ENCODE data around the gene PSMD13. TPM values are rescaled to one million over a fixed set of nuclear protein-coding genes. Genes with fewer than 3 reads are reported as not detected.

PSMD13 gene
- total RNA-seq, 1 experiment from 2014 or later = 179 TPM

- ChIA-PET CTCF (no interaction called here), POLR2A (no interaction called here), RAD21 (ENCODE audit: low non-redundant PET in 1 of 2, low total read pairs in 2 of 2, uncharacterized antibody in 2 of 2, unreplicated experiment in 2 of 2) (no interaction called here)
- no peak overlapping the region for H2AFZ ChIP-seq (ENCODE audit: low read depth, low read length, poor library complexity, severe bottlenecking)
- ATAC-seq (no peak), DNase-seq (ENCODE audit: low read depth, low spot score) (no peak)
- H3K4me2 ChIP-seq (ENCODE audit: low read length) = no peak overlapping the region
- peaks cover 56% of the 10 kb centered on the region for H3K79me2 ChIP-seq (ENCODE audit: insufficient read depth, low read length)
- no peak overlapping the region for H3K27ac ChIP-seq (ENCODE audit: low read depth, low read length)
- H4K20me1 ChIP-seq (ENCODE audit: insufficient read depth) = no peaks in the 10 kb centered on the region
- peaks cover 14 to 20% of the 10 kb centered on the region in 2 experiments for H3K4me1 ChIP-seq (ENCODE audit: control insufficient read depth in 1 of 2, insufficient read depth in 2 of 2, low read length in 2 of 2)
- H3K9ac ChIP-seq (ENCODE audit: low read length) = no peak overlapping the region
- H3K36me3 ChIP-seq (ENCODE audit: control insufficient read depth in 1 of 2, insufficient read depth in 2 of 2, low read length in 2 of 2) = peaks cover 39 to 50% of the 10 kb centered on the region in 2 experiments
- H3K9me3 ChIP-seq (ENCODE audit: control insufficient read depth in 1 of 2, insufficient read depth in 1 of 2, low read depth in 1 of 2, low read length in 2 of 2) = no peaks in the 10 kb centered on the region
- no peak overlapping the region for H3K4me3 ChIP-seq (replicated peaks in 1 of 2; ENCODE audit: low read depth in 1 of 2, low read length in 2 of 2)
- intact Hi-C loops (cut with micrococcal nuclease) = no loop called here
- TF ChIP-seq EGR1 (IDR thresholded peaks at IDR 0.05; ENCODE audit: low read depth) = no peak
- TF ChIP-seq YY1 (IDR thresholded peaks at IDR 0.05; ENCODE audit: extremely low read depth, insufficient replicate concordance, low read depth, low read length) = no peak
- no peak for TF ChIP-seq MAX (IDR thresholded peaks at IDR 0.05)
- no peak for TF ChIP-seq CTCF (IDR thresholded peaks at IDR 0.05 in 2 of 3, conservative IDR thresholded peaks at IDR 0.05 in 1 of 3; ENCODE audit: borderline replicate concordance in 1 of 3, insufficient read depth in 1 of 3, low read depth in 2 of 3, low read length in 2 of 3)
- no peak for TF ChIP-seq ELF1 (IDR thresholded peaks at IDR 0.05; ENCODE audit: borderline replicate concordance, low read depth)
- no peak for TF ChIP-seq POLR2AphosphoS5 (IDR thresholded peaks at IDR 0.05; ENCODE audit: low read depth, low read length)
- no peak for TF ChIP-seq JUND (IDR thresholded peaks at IDR 0.05)
- no peak for TF ChIP-seq FOSL1 (IDR thresholded peaks at IDR 0.05; ENCODE audit: low read depth)
- TF ChIP-seq REST (IDR thresholded peaks at IDR 0.05; ENCODE audit: low read depth) = no peak
- no peak for TF ChIP-seq RAD21 (IDR thresholded peaks at IDR 0.05; ENCODE audit: low read depth)
- TF ChIP-seq EZH2phosphoT487 (IDR thresholded peaks at IDR 0.05; ENCODE audit: borderline replicate concordance) = no peak
- no peak for TF ChIP-seq SRF (IDR thresholded peaks at IDR 0.05; ENCODE audit: low read depth)
- TF ChIP-seq ATF3 (IDR thresholded peaks at IDR 0.05) = no peak
- TF ChIP-seq EZH2 (IDR thresholded peaks at IDR 0.05) = no peak
- TF ChIP-seq ZBTB33 (IDR thresholded peaks at IDR 0.05; ENCODE audit: extremely low read depth, insufficient replicate concordance, low read length) = no peak
- no peak for TF ChIP-seq TCF7L2 (IDR thresholded peaks at IDR 0.05; ENCODE audit: borderline replicate concordance, extremely low read depth, insufficient read depth, insufficient read length)
- no peak for TF ChIP-seq CEBPB (IDR thresholded peaks at IDR 0.05; ENCODE audit: low read depth)
- no peak for TF ChIP-seq SIN3A (IDR thresholded peaks at IDR 0.05; ENCODE audit: low read depth)
- no peak for TF ChIP-seq ZNF274 (IDR thresholded peaks at IDR 0.05; ENCODE audit: low read depth, low read length)
- no peaks in the 10 kb centered on the region for H3K9me2 ChIP-seq (ENCODE audit: insufficient read depth)
- H3K27me3 ChIP-seq (ENCODE audit: insufficient read depth, low read length) = no peaks in the 10 kb centered on the region
- BruUV-seq (replicated peaks) = no TSS peak
Observed at GRCh38 chr11:210803-211180, 26.0 kb upstream of the PSMD13 start.

Measured in HCT116 (cell line).